B cell (primary cell): ENCODE results near the gene STARD3. TPM values are rescaled to one million over a fixed set of nuclear protein-coding genes. Genes with fewer than 3 reads are reported as not detected.

ENCODE experiments used
- ATAC-seq: fragments of 200-7000 bp; cut with Tn5 transposase; one replicate; pipeline ENCODE4 v1.10.0; 2021; ENCODE audit warnings: low read depth, mild to moderate bottlenecking, moderate number of reproducible peaks, moderate library complexity
- CTCF ChIA-PET: fragments of 350-600 bp; sonication (Branson Sonifier 250); formaldehyde crosslinking; loops from one replicate; lab custom pipeline; 2021; ENCODE audit warnings: antibody characterized with exemption, inconsistent platforms; lab: Charles Lee
- POLR2A ChIA-PET: fragments of 350-600 bp; sonication (Branson Sonifier 250); formaldehyde crosslinking; loops from one replicate; lab custom pipeline; 2021; ENCODE audit warnings: antibody characterized with exemption; lab: Charles Lee
- DNase-seq: peaks from one replicate; pipeline ENCODE4 v3.0.0; 2013
- H2AFZ ChIP-seq: 2 replicates; pipeline ENCODE4 v1.6.1; 2012; ENCODE audit warnings: mild to moderate bottlenecking, low read depth, low read length; ENCODE audit not compliant: insufficient read depth, poor library complexity, severe bottlenecking
- H3K27ac ChIP-seq, 2 donors: 1 replicate in 1 of 2; 2 replicates in 1 of 2; pipeline ENCODE4 v1.5.1; 2012 to 2013; ENCODE audit warnings: low read length in 2 of 2, mild to moderate bottlenecking in 2 of 2, moderate library complexity in 1 of 2
- H3K27me3 ChIP-seq, 4 experiments: fragments of 200-600 bp in 1 of 4; sonication (generic) in 1 of 4; replicated peaks in 1 of 4; 1 replicate in 2 of 4; 2 replicates in 2 of 4; pipeline versions ENCODE4 v1.6.1 to v1.7.0; 2013 to 2016; ENCODE audit warnings: low read length in 3 of 4, mild to moderate bottlenecking in 2 of 4, mixed read lengths in 1 of 4, moderate library complexity in 1 of 4; ENCODE audit not compliant: insufficient read depth in 4 of 4, control insufficient read depth in 3 of 4; ENCODE audit errors: control extremely low read depth in 1 of 4
- H3K36me3 ChIP-seq, 2 experiments: replicated peaks in 1 of 2; 1 replicate in 1 of 2; 2 replicates in 1 of 2; pipeline versions ENCODE4 v1.6.1 to v1.7.1; 2013; ENCODE audit warnings: low read length in 1 of 2; ENCODE audit not compliant: insufficient read depth in 2 of 2, control insufficient read depth in 1 of 2; ENCODE audit errors: control extremely low read depth in 1 of 2, extremely low read depth in 1 of 2
- H3K4me1 ChIP-seq, 2 donors: fragments of 200-600 bp in 1 of 2; sonication (generic) in 1 of 2; 1 replicate in 1 of 2; 2 replicates in 1 of 2; pipeline versions ENCODE4 v1.5.1 to v1.6.1; 2013 to 2017; ENCODE audit warnings: low read length in 2 of 2; ENCODE audit not compliant: control insufficient read depth in 2 of 2, insufficient read depth in 2 of 2
- H3K4me2 ChIP-seq: replicated peaks from 2 replicates; pipeline ENCODE3; 2012; ENCODE audit warnings: mild to moderate bottlenecking, low read depth, low read length; ENCODE audit not compliant: poor library complexity, severe bottlenecking
- H3K4me3 ChIP-seq, 5 experiments: fragments of 200-600 bp in 1 of 5; sonication (generic) in 1 of 5; 1 replicate in 3 of 5; 2 replicates in 2 of 5; pipeline versions ENCODE4 v1.5.1 to v1.7.0; 2011 to 2016; ENCODE audit warnings: low read length in 4 of 5, mild to moderate bottlenecking in 4 of 5, low read depth in 2 of 5, control low read depth in 1 of 5, moderate library complexity in 1 of 5; ENCODE audit not compliant: insufficient read depth in 1 of 5; ENCODE audit errors: control extremely low read depth in 1 of 5, extremely low read depth in 1 of 5
- H3K79me2 ChIP-seq: fragments of 200-600 bp; sonication (generic); one replicate; pipeline ENCODE4 v1.6.0; 2016; ENCODE audit warnings: low read length; ENCODE audit not compliant: control insufficient read depth, insufficient read depth
- H3K9ac ChIP-seq: fragments of 200-600 bp; sonication (generic); 2 replicates; pipeline ENCODE4 v1.6.1; 2017; ENCODE audit warnings: mild to moderate bottlenecking, low read length, moderate library complexity
- H3K9me3 ChIP-seq, 3 donors: one replicate each; pipeline versions ENCODE4 v1.6.1 to v1.7.1; 2013; ENCODE audit warnings: low read length in 2 of 3; ENCODE audit not compliant: control insufficient read depth in 2 of 3, insufficient read depth in 1 of 3; ENCODE audit errors: control extremely low read depth in 1 of 3
- H4K20me1 ChIP-seq: 2 replicates; pipeline ENCODE4 v1.6.0; 2012; ENCODE audit warnings: mild to moderate bottlenecking, low read length; ENCODE audit not compliant: insufficient read depth, control insufficient read depth, poor library complexity, severe bottlenecking
- H3K27ac Mint-ChIP-seq: one replicate; pipeline ENCODE4 v1.8.0; 2021; ENCODE audit warnings: mixed read lengths
- H3K27me3 Mint-ChIP-seq: one replicate; pipeline ENCODE4 v1.8.0; 2021; ENCODE audit warnings: mixed read lengths
- H3K4me1 Mint-ChIP-seq: one replicate; pipeline ENCODE4 v1.8.0; 2021; ENCODE audit warnings: mixed read lengths
- H3K4me3 Mint-ChIP-seq: one replicate; pipeline ENCODE4 v1.8.0; 2021; ENCODE audit warnings: mixed read lengths
- H3K9me3 Mint-ChIP-seq: one replicate; pipeline ENCODE4 v1.8.0; 2022; ENCODE audit warnings: mixed read lengths; ENCODE audit not compliant: insufficient read depth
- EZH2 ChIP-seq: IDR thresholded peaks from 2 replicates; pipeline ENCODE4 v1.6.1; 2012; ENCODE audit warnings: borderline replicate concordance, low read depth, mild to moderate bottlenecking, moderate library complexity, low read length; ENCODE audit not compliant: insufficient read depth, poor library complexity, severe bottlenecking
- WGBS: methylation state at CpG from one replicate; pipeline ENCODE4 v1.1.5; 2013; ENCODE audit warnings: missing lambda C conversion rate; ENCODE audit not compliant: insufficient coverage; 5-methylcytosine and 5-hydroxymethylcytosine counted together
- intact Hi-C: fragments of 100-400 bp; cut with micrococcal nuclease; formaldehyde crosslinking; loops from one replicate; pipeline ENCODE4 v1.10.0; 2022
- polyA plus RNA-seq: library from polyadenylated mRNA; depleted of rRNA; stranded (reverse); fragments of >200 nt; gene quantifications from 2 replicates; pipeline ENCODE4 v1.2.3, GENCODE V29; 2012
- total RNA-seq, 2 donors: library from RNA; stranded (reverse); fragments of 120-200 nt in 1 of 2; gene quantifications; 1 replicate in 1 of 2; 2 replicates in 1 of 2; pipeline versions ENCODE4 v1.2.3 to v1.2.4, GENCODE V29; 2013 to 2022
- TF ChIP-seq, protein P1 (sequence below): fragments of 200-600 bp; IDR thresholded peaks from one replicate; pipeline ENCODE4 v1.8.0; 2022; ENCODE audit warnings: antibody characterized with exemption, mild to moderate bottlenecking

Gene STARD3
- total and polyA plus RNA-seq, 2 donors (not counting 1 experiment from before 2014, with no cell fraction given) = 93.1 to 231 TPM

DNA sequence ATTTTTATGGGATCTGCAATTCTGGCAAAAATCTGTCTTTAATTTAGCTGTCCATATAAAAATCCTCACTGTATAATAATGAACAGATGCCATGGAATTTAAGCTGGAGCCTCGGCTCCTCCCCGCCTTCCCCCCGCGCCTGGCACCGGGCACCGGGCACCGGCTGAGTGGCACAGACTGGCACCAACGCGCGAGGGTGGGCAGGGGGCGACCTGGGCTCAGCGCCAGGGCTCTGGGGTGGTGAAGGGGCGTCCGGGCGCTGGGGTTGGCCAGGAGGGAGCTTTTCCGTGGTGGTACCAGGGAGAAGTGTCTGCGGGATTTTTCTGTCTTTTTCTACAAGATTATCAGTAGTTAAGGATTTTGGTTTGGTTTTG lies 38.3 kb upstream of the STARD3 start:
- H3K79me2 ChIP-seq = no peaks in the 10 kb centered on the region
- H3K36me3 ChIP-seq = no peaks in the 10 kb centered on the region
- POLR2A ChIA-PET = no interaction called here
- Mint-ChIP-seq H3K9me3 (no peaks in the 10 kb centered on the region), H3K4me3 (no peak overlapping the region), H3K27me3 (peaks cover 82% of the 10 kb centered on the region), H3K4me1 (peaks cover 34% of the 10 kb centered on the region), H3K27ac (no peak overlapping the region)
- intact Hi-C loops = no loop called here
- H3K4me2 ChIP-seq = peak overlapping the region; percentile 63
- no peak overlapping the region for H3K27ac ChIP-seq
- no peak for DNase-seq
- no peak overlapping the region for H2AFZ ChIP-seq
- no peaks in the 10 kb centered on the region for H4K20me1 ChIP-seq
- peak overlapping the region in 1 of 5 experiments; percentile 16 for H3K4me3 ChIP-seq
- no peak for ATAC-seq
- H3K9me3 ChIP-seq = peaks cover 0 to 39% (median 0%) of the 10 kb centered on the region in 3 donors
- H3K27me3 ChIP-seq = peaks cover 0 to 87% (median 65%) of the 10 kb centered on the region in 4 experiments
- 4% methylated on average over 4 of the region's 17 CpGs for WGBS
- TF ChIP-seq EZH2 = peak; percentile 38
- TF ChIP-seq, protein P1, sequence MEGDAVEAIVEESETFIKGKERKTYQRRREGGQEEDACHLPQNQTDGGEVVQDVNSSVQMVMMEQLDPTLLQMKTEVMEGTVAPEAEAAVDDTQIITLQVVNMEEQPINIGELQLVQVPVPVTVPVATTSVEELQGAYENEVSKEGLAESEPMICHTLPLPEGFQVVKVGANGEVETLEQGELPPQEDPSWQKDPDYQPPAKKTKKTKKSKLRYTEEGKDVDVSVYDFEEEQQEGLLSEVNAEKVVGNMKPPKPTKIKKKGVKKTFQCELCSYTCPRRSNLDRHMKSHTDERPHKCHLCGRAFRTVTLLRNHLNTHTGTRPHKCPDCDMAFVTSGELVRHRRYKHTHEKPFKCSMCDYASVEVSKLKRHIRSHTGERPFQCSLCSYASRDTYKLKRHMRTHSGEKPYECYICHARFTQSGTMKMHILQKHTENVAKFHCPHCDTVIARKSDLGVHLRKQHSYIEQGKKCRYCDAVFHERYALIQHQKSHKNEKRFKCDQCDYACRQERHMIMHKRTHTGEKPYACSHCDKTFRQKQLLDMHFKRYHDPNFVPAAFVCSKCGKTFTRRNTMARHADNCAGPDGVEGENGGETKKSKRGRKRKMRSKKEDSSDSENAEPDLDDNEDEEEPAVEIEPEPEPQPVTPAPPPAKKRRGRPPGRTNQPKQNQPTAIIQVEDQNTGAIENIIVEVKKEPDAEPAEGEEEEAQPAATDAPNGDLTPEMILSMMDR = no peak
- H3K4me1 ChIP-seq = peaks cover 32 to 46% of the 10 kb centered on the region in 2 donors
- CTCF ChIA-PET = interaction anchor here (1.2 kb wide), 1 partner anchor 26 kb away, joined by 3 read pairs; no protein-coding TSS in a partner anchor
- H3K9ac ChIP-seq = no peak overlapping the region

GRCh38 chr17:39599004-39599664 lies 37.8 kb upstream of the STARD3 start:
- Histone ChIP-seq H3K9me3 (peaks cover 0 to 42% (median 0%) of the 10 kb centered on the region in 3 donors), H3K36me3 (no peaks in the 10 kb centered on the region), H4K20me1 (no peaks in the 10 kb centered on the region), H3K79me2 (no peaks in the 10 kb centered on the region), H3K27ac (no peak overlapping the region), H3K4me3 (peak overlapping the region in 1 of 5 experiments; percentile 16), H2AFZ (no peak overlapping the region), H3K27me3 (peaks cover 0 to 90% (median 70%) of the 10 kb centered on the region in 4 experiments), H3K4me1 (peaks cover 36 to 51% of the 10 kb centered on the region in 2 donors), H3K4me2 (peak overlapping the region; percentile 63), H3K9ac (no peak overlapping the region)
- Mint-ChIP-seq H3K4me3 (peak overlapping the region; percentile 37), H3K27me3 (peaks cover 81% of the 10 kb centered on the region), H3K9me3 (no peaks in the 10 kb centered on the region), H3K4me1 (peaks cover 37% of the 10 kb centered on the region), H3K27ac (no peak overlapping the region)
- WGBS = 4% methylated on average over 30 of the region's 36 CpGs
- CTCF ChIA-PET = interaction anchor here (1.2 kb wide), 1 partner anchor 25 kb away, joined by 3 read pairs; no protein-coding TSS in a partner anchor
- peak; percentile 85 for TF ChIP-seq EZH2
- TF ChIP-seq, protein P1 = no peak
- intact Hi-C loops = no loop called here
- POLR2A ChIA-PET = interaction anchor here (0.7 kb wide), 1 partner anchor 156 kb away, joined by 3 read pairs; no protein-coding TSS in a partner anchor
- no peak for ATAC-seq
- DNase-seq = no peak
